HL-60/S4 (cell line): Measurements from ENCODE around the gene AFMID.

Experiments used
- in situ Hi-C: fragments of 300-500 bp; cut with MboI; formaldehyde crosslinking; loops from 2 replicates; pipeline ENCODE4 v1.14.3; 2022; ENCODE audit warnings: low sequenced_read_pairs

AFMID gene

DNA sequence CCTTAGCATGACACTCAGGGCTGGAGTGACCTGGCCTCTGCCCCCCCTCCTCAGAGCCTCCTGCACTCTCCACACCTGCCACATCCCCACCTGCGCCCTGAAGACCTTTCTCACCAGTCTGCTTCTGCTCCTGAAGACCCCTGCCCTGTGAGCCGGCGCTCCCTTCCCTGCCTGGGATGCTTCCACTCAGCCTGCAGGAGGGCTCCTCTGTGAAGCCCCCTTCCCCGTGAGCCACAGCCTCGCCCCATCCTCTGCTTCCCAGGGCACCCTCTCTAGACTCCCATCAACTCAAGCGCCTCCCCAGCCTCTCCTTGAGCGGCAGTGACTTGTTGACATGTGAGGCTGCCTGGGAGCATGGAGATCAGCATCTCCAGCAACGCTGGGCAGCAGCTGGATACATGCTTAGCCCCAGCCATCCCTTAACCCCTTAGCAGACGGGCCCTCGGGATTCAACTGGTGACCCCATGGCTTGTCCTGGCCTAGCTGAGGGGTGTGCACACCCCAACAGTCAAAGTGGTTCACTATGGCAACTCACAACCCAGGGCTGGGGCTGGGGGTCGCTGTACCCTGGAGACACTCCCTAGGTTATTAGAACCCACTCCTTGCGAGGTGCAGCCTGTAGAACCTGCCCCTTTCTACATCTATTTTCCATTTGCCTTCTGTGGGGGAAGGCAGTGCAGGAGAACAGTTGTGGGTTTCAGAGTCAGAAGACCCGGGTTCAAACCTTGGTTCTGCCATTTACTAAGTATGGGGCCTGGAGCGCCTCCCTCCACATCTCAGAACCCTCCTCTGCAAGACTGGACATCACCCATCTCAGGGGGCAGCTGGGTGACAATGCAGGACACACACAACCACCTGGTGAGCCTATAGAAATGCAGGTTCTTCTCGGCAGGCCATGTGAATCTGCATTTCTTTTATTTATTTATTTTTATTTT, 65.8 kb downstream of the AFMID start:
- in situ Hi-C loops, result loop anchor here (25.0 kb wide), 1 partner anchor 716 kb away; no protein-coding TSS in a partner anchor

DNA sequence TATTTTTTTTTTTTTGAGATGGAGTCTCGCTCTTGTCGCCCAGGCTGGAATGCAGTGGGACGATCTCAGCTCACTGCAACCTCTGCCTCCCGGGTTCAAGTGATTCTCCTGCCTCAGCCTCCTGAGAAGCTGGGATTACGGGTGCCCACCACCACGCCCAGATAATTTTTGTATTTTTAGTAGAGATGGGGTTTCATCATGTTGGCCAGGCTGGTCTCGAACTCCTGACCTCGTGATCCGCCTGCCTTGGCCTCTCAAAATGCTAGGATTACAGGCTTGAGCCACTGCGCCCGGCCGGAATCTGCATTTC, 66.4 kb downstream of the AFMID start:
- in situ Hi-C loops, result loop anchor here (25.0 kb wide), 1 partner anchor 716 kb away; no protein-coding TSS in a partner anchor

GRCh38 chr17:78253946-78254672, 66.9 kb downstream of the AFMID start:
- in situ Hi-C loops, result loop anchor here (25.0 kb wide), 1 partner anchor 717 kb away; no protein-coding TSS in a partner anchor

DNA sequence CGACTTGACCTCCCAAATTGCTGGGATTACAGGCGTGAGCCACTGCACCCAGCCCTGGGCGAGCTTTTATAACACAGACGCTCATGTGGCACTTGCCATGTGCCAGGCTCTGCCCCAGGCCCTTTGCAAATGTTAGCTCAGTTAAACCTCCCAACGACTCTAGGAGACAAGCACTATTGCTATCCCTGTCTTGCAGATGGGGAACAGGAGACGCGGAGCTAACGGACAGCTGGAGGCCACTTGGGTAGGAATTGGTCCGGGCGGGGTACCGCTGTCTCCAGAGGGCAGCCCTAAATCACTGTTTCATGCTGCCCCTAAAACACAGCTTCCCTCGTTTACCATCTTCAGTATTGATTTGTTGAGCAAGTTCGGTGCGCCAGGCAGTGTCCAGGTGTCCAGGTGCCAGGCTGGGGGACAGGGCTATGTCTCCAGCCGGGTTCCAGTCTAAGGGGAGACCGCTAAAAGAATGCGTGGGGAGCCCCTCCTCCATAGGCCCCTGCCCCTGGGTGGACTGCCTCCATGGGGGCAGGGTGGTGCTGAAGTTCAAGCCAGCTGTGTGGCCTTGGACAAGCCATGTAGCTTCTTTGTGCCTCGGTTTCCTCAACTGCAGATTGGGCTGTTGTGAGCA, 68.0 kb downstream of the AFMID start:
- in situ Hi-C loops, result loop anchor here (25.0 kb wide), 1 partner anchor 718 kb away; no protein-coding TSS in a partner anchor

GRCh38 chr17:78255953-78256706, 69.0 kb downstream of the AFMID start:
- in situ Hi-C loops, result loop anchor here (25.0 kb wide), 1 partner anchor 719 kb away; no protein-coding TSS in a partner anchor

GRCh38 chr17:78256707-78257591, 69.8 kb downstream of the AFMID start:
- in situ Hi-C loops, result loop anchor here (25.0 kb wide), 1 partner anchor 720 kb away; no protein-coding TSS in a partner anchor
